Measurements from ENCODE around the gene SIAH3.

The SIAH3 gene

GRCh38 chr13:45828256-45828968 lies 23.1 kb downstream of the SIAH3 start:
- no peaks in the 10 kb centered on the region for H3K36me3 ChIP-seq (replicated peaks; ENCODE audit: insufficient read depth, low read length)
- H3K4me2 ChIP-seq (ENCODE audit: low read depth, low read length): no peak overlapping the region
- no peaks in the 10 kb centered on the region for H3K9me2 ChIP-seq (replicated peaks; ENCODE audit: insufficient read depth, low read length)
- no peaks in the 10 kb centered on the region for H3K9me3 ChIP-seq (replicated peaks; ENCODE audit: insufficient read depth, low read length)
- H3K27me3 ChIP-seq (replicated peaks; ENCODE audit: insufficient read depth, low read length): no peaks in the 10 kb centered on the region
- no peak overlapping the region for H3K9ac ChIP-seq (ENCODE audit: low read length)
- DNase-seq: no peak
- no peak overlapping the region for H2AFZ ChIP-seq (ENCODE audit: low read length)
- H3F3A ChIP-seq (ENCODE audit: insufficient read depth, low read length): no peaks in the 10 kb centered on the region
- H3K4me1 ChIP-seq (ENCODE audit: low read length): no peaks in the 10 kb centered on the region
- H3K27ac ChIP-seq (ENCODE audit: low read length): no peak overlapping the region
- no peak overlapping the region for H3K4me3 ChIP-seq (ENCODE audit: low read length)
- H3K79me2 ChIP-seq (ENCODE audit: low read length): no peaks in the 10 kb centered on the region
- H4K20me1 ChIP-seq (ENCODE audit: insufficient read depth, low read length): no peaks in the 10 kb centered on the region
- no peak for TF ChIP-seq CTCF (IDR thresholded peaks at IDR 0.05; ENCODE audit: low read length)
- no peak for TF ChIP-seq EZH2 (optimal IDR thresholded peaks at IDR 0.05; ENCODE audit: low read depth, low read length)

DNA sequence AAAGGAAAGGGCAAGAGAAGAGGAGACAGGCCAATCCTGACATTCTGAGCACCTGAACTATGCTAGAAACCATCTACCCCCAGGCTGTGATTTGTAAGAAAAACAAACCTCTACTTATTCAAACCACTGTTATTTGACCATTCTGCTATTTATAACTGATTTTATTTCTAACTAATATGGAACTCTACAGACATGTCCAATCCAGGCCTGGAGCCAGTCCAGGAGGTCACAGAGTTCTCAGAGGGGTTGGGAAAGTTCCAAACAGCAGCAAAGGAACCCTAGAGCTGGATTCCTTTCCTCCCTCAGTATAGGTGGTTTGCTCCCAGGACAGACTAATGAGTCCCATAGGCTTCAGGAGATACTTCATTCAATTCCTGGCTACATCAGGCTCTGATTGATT lies 24.2 kb downstream of the SIAH3 start:
- Histone ChIP-seq H3K27me3 (replicated peaks; ENCODE audit: insufficient read depth, low read length) (no peaks in the 10 kb centered on the region), H2AFZ (ENCODE audit: low read length) (no peak overlapping the region), H3K4me3 (ENCODE audit: low read length) (no peak overlapping the region), H3K9me2 (replicated peaks; ENCODE audit: insufficient read depth, low read length) (no peaks in the 10 kb centered on the region), H3K9me3 (replicated peaks; ENCODE audit: insufficient read depth, low read length) (no peaks in the 10 kb centered on the region), H3K9ac (ENCODE audit: low read length) (no peak overlapping the region), H3K4me2 (ENCODE audit: low read depth, low read length) (no peak overlapping the region), H3K36me3 (replicated peaks; ENCODE audit: insufficient read depth, low read length) (no peaks in the 10 kb centered on the region), H4K20me1 (ENCODE audit: insufficient read depth, low read length) (no peaks in the 10 kb centered on the region), H3F3A (ENCODE audit: insufficient read depth, low read length) (no peaks in the 10 kb centered on the region), H3K4me1 (ENCODE audit: low read length) (no peaks in the 10 kb centered on the region), H3K79me2 (ENCODE audit: low read length) (no peaks in the 10 kb centered on the region), H3K27ac (ENCODE audit: low read length) (no peak overlapping the region)
- TF ChIP-seq EZH2 (optimal IDR thresholded peaks at IDR 0.05; ENCODE audit: low read depth, low read length) (no peak), EZH2phosphoT487 (IDR thresholded peaks at IDR 0.05; ENCODE audit: low read length) (no peak), CTCF (IDR thresholded peaks at IDR 0.05; ENCODE audit: low read length) (no peak)
- no peak for DNase-seq

DNA sequence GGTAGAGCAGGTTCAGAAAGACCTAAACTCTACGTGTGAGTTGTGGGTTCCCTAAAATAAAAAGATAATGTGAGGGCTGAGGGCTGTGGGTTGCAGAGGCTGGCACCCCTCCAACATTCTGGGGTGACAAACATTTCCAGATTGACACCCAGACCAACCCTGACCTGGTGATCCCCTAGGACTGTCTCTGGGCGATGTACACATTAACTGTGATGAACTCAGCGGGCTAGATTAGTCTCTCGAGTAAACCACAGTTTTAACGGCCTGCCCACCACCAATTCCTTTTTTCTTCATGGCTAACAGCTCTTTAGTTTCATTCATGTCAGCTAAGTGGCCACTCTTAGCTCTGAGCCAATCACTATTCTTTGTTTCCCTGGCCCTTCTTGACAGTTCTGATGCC lies 24.8 kb downstream of the SIAH3 start:
- Histone ChIP-seq H3K9ac (ENCODE audit: low read length) (no peak overlapping the region), H3K4me3 (ENCODE audit: low read length) (no peak overlapping the region), H3K27me3 (replicated peaks; ENCODE audit: insufficient read depth, low read length) (no peaks in the 10 kb centered on the region), H3K9me3 (replicated peaks; ENCODE audit: insufficient read depth, low read length) (no peaks in the 10 kb centered on the region), H3K4me2 (ENCODE audit: low read depth, low read length) (no peak overlapping the region), H3K4me1 (ENCODE audit: low read length) (no peaks in the 10 kb centered on the region), H4K20me1 (ENCODE audit: insufficient read depth, low read length) (no peaks in the 10 kb centered on the region), H3K79me2 (ENCODE audit: low read length) (no peaks in the 10 kb centered on the region), H3K36me3 (replicated peaks; ENCODE audit: insufficient read depth, low read length) (no peaks in the 10 kb centered on the region), H2AFZ (ENCODE audit: low read length) (no peak overlapping the region), H3K27ac (ENCODE audit: low read length) (no peak overlapping the region), H3F3A (ENCODE audit: insufficient read depth, low read length) (no peaks in the 10 kb centered on the region), H3K9me2 (replicated peaks; ENCODE audit: insufficient read depth, low read length) (no peaks in the 10 kb centered on the region)
- no peak for TF ChIP-seq CTCF (IDR thresholded peaks at IDR 0.05; ENCODE audit: low read length)
- DNase-seq: no peak
